Endothelial cell (in vitro differentiated cells): ENCODE data around the gene SLC10A1. TPM values are rescaled to one million over a fixed set of nuclear protein-coding genes. Genes with fewer than 3 reads are reported as not detected.

Experiments
- DNase-seq: peaks from one replicate; pipeline ENCODE4 v3.0.0; 2021; ENCODE audit warnings: low spot score
- H3K27ac Mint-ChIP-seq: one replicate; pipeline ENCODE4 v1.8.0; 2021; ENCODE audit warnings: mixed read lengths, inconsistent platforms; ENCODE audit not compliant: unreplicated experiment
- H3K27me3 Mint-ChIP-seq: one replicate; pipeline ENCODE4 v1.8.0; 2021; ENCODE audit warnings: mild to moderate bottlenecking, moderate library complexity, mixed read lengths, inconsistent platforms; ENCODE audit not compliant: unreplicated experiment
- H3K36me3 Mint-ChIP-seq: one replicate; pipeline ENCODE4 v1.8.0; 2021; ENCODE audit warnings: mild to moderate bottlenecking, low read depth, mixed read lengths, inconsistent platforms; ENCODE audit not compliant: unreplicated experiment
- H3K4me1 Mint-ChIP-seq: one replicate; pipeline ENCODE4 v1.8.0; 2021; ENCODE audit warnings: mild to moderate bottlenecking, mixed read lengths, inconsistent platforms; ENCODE audit not compliant: unreplicated experiment
- H3K4me3 Mint-ChIP-seq: one replicate; pipeline ENCODE4 v1.8.0; 2021; ENCODE audit warnings: mild to moderate bottlenecking, mixed read lengths, inconsistent platforms; ENCODE audit not compliant: unreplicated experiment
- H3K9me3 Mint-ChIP-seq: one replicate; pipeline ENCODE4 v1.8.0; 2021; ENCODE audit warnings: mixed read lengths, inconsistent platforms; ENCODE audit not compliant: unreplicated experiment
- total RNA-seq: library from RNA; stranded (reverse); fragmentation: NEBNext Ultra II Directional; extraction: Animal tissue kit (Norgen Biotek cat#: 25700); gene quantifications from one replicate; pipeline ENCODE4 v1.2.1, GENCODE V29; 2021; ENCODE audit not compliant: unreplicated experiment
- TF ChIP-seq, protein P1 (sequence below): fragments of 200-600 bp; sonication (generic); IDR thresholded peaks from one replicate; pipeline ENCODE4 v1.5.0; 2021; ENCODE audit warnings: antibody characterized with exemption; ENCODE audit not compliant: unreplicated experiment

The SLC10A1 gene
- total RNA-seq, 1 donor from 2014 or later = not detected

DNA sequence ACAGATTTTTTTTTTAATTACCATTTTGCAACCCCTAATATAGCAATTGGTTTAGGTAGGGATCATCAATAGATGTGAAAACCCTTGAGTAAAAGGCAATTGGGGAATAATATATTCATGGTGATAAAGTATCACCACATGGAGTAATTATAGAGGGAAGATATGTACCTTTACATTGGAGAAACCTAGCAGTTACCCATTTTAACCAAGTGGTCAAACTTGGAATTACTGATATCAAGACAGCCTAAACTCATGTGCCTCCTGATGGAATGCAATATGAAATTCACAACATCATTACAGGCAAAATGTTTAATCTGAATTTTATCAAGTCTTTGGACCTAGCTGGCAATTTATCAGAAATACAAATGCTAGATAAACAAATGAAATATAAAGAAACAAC, 6.7 kb upstream of the SLC10A1 start:
- H3K4me1 Mint-ChIP-seq = no peaks in the 10 kb centered on the region
- no peaks in the 10 kb centered on the region for H3K9me3 Mint-ChIP-seq
- TF ChIP-seq, protein P1, sequence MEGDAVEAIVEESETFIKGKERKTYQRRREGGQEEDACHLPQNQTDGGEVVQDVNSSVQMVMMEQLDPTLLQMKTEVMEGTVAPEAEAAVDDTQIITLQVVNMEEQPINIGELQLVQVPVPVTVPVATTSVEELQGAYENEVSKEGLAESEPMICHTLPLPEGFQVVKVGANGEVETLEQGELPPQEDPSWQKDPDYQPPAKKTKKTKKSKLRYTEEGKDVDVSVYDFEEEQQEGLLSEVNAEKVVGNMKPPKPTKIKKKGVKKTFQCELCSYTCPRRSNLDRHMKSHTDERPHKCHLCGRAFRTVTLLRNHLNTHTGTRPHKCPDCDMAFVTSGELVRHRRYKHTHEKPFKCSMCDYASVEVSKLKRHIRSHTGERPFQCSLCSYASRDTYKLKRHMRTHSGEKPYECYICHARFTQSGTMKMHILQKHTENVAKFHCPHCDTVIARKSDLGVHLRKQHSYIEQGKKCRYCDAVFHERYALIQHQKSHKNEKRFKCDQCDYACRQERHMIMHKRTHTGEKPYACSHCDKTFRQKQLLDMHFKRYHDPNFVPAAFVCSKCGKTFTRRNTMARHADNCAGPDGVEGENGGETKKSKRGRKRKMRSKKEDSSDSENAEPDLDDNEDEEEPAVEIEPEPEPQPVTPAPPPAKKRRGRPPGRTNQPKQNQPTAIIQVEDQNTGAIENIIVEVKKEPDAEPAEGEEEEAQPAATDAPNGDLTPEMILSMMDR = peak; percentile 63
- DNase-seq = no peak
- no peak overlapping the region for H3K27ac Mint-ChIP-seq
- no peaks in the 10 kb centered on the region for H3K27me3 Mint-ChIP-seq
- no peaks in the 10 kb centered on the region for H3K36me3 Mint-ChIP-seq
- no peak overlapping the region for H3K4me3 Mint-ChIP-seq

DNA sequence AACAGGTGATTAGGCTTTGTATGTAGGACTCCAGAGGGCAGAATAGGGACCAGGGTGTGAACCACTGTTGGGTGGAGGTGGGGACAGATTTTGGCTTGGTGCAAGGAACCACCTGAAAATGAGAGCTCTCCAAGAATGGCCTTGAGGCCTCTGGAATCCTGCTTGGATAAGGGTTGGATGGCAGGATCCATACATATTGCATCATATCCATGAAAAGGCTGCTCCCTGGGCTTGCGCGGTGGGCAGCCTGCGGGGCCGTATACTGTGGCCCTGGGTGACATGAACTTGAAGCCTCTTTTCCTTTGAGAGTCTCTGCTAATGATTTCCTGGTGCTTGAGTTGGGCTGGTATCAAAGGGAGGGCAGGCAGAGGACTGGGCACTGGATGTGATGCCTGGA, 1.3 kb upstream of the SLC10A1 start:
- TF ChIP-seq, protein P1 = no peak
- no peaks in the 10 kb centered on the region for H3K36me3 Mint-ChIP-seq
- no peaks in the 10 kb centered on the region for H3K9me3 Mint-ChIP-seq
- no peak overlapping the region for H3K27ac Mint-ChIP-seq
- DNase-seq = no peak
- H3K27me3 Mint-ChIP-seq = no peaks in the 10 kb centered on the region
- peaks cover 14% of the 10 kb centered on the region for H3K4me1 Mint-ChIP-seq
- H3K4me3 Mint-ChIP-seq = no peak overlapping the region

DNA sequence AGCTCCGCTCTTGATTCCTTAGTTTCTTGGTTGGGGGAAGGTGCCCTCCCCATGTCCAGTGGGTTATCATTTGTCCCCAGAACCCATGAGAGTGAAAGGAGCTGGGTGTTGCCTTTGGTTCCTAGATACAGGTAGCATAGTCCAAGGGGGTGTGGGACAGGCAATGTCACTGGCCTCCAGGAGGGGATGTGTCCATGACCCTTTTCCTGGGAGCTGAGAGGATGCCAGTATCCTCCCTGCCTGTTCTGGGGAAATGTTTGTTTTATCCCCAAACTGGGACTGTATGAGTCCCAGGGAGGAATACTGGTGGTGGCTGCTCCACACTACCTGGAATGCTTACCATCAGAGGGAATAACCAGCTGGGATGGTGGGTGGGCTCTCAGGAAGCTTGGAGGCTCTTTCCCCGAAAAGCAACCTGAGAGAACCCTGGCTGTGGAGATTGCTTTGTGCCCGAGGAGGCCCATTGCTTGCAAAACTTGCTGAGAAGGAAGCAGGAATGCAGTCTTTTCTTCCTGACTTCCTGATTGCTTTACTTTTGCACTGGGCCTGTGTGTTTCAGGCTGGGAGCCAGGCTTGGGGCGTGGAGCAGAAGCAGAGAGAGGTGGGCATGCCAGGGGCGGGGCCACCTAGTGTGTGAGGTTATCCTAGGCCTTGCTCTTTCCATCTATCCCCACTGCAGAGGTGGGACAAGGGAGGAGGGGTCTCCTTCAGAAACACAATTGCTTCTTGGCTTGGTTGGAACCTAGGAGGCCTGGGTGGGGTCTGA, 715 bp upstream of the SLC10A1 start:
- DNase-seq = no peak
- peaks cover 14% of the 10 kb centered on the region for H3K4me1 Mint-ChIP-seq
- TF ChIP-seq, protein P1 = no peak
- no peak overlapping the region for H3K27ac Mint-ChIP-seq
- no peaks in the 10 kb centered on the region for H3K27me3 Mint-ChIP-seq
- no peaks in the 10 kb centered on the region for H3K9me3 Mint-ChIP-seq
- H3K36me3 Mint-ChIP-seq = no peaks in the 10 kb centered on the region
- H3K4me3 Mint-ChIP-seq = no peak overlapping the region

DNA sequence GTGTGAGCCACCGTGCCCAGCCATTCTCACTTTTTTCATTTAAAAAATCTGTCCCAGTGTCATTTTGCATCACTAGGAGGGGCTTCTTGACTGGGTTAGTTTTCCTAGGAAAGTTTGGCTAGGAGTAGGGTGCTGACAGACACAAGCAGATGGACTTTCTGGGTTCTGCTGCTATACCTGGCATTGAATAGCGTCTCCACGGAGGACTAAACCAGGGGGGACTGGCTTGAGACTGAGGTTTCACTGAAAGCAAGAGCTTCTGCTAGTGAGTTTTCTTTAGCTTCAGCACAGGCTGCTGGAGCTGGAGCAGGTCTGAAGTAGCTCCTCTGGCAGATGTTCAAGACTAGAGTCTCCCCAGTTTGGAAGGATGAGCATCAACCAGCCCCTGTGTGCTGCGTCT, 1.4 kb downstream of the SLC10A1 start:
- TF ChIP-seq, protein P1 = no peak
- no peak for DNase-seq
- no peaks in the 10 kb centered on the region for H3K36me3 Mint-ChIP-seq
- H3K9me3 Mint-ChIP-seq = no peaks in the 10 kb centered on the region
- no peak overlapping the region for H3K4me3 Mint-ChIP-seq
- no peak overlapping the region for H3K27ac Mint-ChIP-seq
- H3K4me1 Mint-ChIP-seq = peaks cover 14% of the 10 kb centered on the region
- H3K27me3 Mint-ChIP-seq = no peaks in the 10 kb centered on the region

DNA sequence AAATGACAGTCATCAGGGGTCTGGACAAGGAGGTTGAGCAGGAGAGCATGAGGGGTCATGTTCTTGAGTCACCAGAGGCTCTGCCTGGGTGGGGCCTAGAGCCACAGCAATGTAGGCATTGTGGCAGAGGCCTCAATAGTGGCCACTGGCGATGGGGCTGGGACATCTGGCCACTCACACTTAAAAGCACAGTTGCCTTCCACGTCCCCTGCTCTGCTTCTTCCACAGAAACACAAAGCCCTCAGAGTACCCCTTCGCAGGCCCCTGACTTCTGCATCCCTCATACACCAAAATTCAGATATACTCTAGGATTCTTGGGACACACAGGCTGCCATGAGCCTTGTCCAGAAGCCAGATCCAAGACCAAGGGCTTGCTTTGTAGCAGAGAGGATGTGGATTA, 2.2 kb downstream of the SLC10A1 start:
- Mint-ChIP-seq H3K36me3 (no peaks in the 10 kb centered on the region), H3K4me3 (no peak overlapping the region), H3K9me3 (no peaks in the 10 kb centered on the region), H3K27me3 (no peaks in the 10 kb centered on the region), H3K4me1 (peaks cover 14% of the 10 kb centered on the region), H3K27ac (no peak overlapping the region)
- TF ChIP-seq, protein P1 = no peak
- DNase-seq = no peak
